Measurements from ENCODE around the gene COMT. TPM values are rescaled to one million over a fixed set of nuclear protein-coding genes. Genes with fewer than 3 reads are reported as not detected.

Gene COMT
- total RNA-seq, 1 donor from 2014 or later: 214 TPM

DNA sequence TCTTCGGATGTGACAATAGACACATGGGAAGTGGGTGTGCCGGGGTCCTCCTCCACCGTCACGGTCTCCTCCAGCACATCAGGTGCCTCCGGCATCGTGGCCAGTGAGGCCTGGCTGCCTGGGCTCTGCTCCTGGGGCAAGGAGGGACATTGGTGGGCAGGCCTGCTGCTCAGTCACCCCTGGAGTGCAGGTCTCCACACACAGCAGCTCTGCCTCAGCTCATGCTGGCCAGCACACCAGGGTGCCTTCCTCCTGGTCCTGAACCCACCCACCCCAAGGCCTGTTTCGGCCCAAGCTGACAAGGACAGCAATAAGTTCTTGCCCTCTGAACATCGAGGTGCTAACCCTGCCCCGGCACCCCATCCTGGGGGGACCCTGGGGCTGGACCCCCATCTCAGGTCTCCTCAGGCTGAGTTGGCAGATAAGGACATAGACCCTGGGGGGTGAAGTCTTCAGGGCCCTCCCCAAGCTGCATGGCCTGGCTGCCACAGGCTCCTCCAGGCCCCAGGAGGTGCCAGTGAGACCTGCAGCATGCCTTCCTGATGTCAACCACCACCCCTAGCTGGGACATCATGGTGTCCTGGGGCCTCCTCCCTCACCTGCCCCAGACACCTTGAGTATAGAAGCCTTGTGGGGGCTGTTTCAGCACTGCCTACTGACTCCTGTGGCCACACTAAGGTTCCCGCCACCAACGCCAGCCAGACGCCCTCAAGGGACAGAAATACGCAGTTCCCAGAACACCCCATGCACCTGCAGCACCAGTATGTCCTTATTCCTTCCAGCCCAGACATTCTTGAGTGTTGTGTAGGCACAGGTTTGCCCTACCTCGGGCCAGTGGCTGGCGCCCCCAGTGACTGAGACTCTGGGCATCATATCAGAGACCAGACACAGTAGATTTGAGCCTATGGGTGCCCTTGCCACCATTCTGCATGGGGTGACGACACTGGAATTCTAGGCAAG, 40.7 kb downstream of the COMT start:
- no peak for DNase-seq (ENCODE audit: low spot score)

DNA sequence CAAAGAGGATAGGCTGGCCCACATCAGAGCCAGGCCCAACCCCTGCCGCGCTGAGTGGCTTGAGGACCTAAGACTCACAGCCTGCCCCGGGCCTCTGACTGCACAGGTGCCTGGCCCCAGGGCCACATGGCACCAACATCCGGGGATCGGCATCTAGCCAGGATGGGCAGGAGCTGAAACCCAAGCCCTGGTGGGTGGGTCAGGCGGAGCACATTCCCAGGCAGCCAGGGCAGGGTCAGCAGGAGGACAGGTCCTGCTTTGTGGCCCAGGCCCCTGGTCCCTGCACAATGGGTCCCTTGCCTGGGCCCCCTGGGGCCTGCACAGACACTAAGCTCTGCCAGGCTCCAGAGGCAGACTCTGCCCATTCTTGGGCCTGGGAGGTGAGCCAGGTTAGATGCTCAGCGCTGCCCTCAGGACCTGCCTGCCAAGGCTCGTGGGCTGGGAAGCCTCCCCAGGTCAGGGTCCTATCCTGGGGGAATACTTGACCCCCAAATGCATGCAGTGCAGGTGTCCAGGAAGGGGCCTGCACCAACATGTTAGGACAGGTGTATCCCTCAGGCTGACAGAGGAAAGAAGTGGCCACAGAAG, 41.5 kb downstream of the COMT start:
- DNase-seq (ENCODE audit: low spot score): no peak

DNA sequence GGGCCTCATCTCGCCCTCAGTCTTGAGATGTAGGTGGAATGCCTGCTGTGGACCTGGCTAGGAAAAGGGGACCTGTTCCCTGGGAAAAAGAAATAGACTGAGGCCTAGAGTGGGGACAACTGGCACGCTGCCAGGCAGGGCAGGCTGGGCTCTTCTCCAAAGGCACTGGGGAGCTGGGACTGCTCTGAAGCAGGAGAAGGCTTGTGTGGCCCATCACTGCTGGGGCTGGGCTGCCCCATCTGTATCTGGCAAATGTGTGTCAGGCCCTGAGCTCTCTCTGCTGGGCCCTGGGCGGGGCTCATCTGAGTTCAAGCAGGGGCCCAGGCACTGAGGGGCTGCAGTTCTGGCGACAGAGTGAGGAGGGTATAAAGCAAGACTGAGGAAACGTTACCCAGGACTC, 42.2 kb downstream of the COMT start:
- DNase-seq (ENCODE audit: low spot score): no peak

DNA sequence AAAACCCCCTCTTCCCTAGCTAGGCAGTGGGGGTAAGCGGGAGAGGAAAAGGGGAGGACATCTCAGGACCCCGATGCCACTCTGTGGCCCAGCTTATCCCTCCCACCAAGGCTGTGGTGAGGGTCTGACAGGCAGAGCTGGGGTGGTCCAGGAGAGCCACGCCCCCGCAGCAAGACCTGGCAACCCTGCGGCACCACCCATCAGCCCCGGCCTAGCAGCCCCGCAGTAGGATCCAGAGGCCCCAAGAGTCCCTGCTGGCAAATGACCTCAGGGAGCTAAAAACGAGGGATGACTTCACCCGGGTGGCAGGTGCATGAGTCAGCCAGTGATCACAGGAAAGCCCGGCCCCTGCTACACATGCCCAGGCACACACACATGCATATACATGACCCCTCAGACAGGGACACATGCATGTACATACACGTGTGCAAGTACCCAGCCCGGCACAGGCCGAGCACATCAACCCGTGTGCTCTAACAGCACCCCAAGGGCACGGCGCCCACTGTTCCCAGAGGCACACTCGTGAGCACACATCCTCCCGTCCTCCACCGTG, 42.7 kb downstream of the COMT start:
- DNase-seq (ENCODE audit: low spot score): no peak

DNA sequence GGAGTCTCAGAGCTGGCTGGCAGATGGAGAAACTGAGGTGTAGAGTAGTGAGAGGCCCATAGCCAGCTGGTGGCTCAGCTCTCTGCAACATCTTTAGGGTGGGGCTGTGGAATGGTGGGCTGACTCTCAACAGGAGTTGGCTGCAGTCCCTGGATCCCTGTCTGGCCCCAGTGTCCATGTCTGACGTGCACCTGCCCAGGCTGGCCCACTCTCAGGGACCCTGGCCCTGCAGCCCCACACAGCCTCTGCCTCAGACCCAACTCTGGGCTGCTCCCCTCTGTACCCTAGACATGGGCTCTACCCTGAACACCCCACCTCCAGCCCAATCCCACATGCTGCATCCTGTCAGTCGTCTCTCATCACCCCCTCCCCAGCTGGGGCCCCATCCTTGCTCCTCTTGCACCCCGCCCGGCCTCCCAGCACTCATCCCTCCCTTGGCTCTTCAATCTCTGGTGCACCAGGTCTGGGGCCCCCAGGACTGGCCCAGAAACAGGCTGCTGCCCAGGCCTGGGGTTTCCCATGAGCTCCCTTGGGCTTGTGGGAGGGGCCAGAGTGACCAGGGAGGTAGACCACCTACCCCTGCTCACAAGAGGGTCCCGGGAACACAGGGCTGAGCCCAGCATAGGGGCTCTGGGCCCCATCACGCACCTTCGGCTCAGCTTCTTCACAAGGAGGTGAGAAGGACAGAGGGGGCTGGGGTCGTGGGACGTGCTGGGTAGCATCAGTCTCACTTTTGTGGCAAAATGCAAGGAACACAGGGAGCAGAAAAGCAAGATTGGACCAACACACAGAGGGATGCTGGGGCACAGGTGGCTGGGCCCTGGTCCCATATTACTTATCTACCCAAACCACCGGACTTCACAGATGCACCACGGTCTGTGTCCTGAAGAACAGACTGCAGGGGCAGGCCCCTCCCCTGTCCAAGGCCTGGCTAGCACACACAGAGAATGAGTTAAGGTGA, 43.6 kb downstream of the COMT start:
- no peak for DNase-seq (ENCODE audit: low spot score)

DNA sequence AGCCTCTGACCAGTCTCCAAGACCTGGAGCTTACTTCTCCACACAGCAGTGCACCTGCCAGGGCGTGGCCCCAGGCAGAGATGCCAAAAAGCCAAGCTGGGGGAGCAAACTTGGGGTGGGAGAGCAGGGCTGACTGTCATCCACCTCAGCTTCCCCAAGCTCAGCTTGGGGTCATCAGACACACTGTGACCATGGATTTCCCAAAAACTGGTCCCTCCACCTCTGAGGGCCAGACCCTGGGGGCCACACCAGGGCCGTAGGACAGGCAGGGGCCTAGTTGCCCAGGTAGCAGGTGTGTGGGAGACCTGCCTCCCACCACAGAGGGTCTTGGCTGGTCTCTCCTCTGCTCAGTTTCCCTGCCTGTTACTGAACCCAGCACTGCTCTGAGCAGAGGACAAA, 44.4 kb downstream of the COMT start:
- DNase-seq (ENCODE audit: low spot score): no peak

GRCh38 chr22:19986410-19987341, 45.1 kb downstream of the COMT start:
- DNase-seq (ENCODE audit: low spot score): peak; percentile 73

GRCh38 chr22:19987394-19988306, 46.1 kb downstream of the COMT start:
- DNase-seq (ENCODE audit: low spot score): no peak

- no peak for DNase-seq (ENCODE audit: low spot score)
Observed at GRCh38 chr22:19988331-19988808, 46.8 kb downstream of the COMT start.

DNA sequence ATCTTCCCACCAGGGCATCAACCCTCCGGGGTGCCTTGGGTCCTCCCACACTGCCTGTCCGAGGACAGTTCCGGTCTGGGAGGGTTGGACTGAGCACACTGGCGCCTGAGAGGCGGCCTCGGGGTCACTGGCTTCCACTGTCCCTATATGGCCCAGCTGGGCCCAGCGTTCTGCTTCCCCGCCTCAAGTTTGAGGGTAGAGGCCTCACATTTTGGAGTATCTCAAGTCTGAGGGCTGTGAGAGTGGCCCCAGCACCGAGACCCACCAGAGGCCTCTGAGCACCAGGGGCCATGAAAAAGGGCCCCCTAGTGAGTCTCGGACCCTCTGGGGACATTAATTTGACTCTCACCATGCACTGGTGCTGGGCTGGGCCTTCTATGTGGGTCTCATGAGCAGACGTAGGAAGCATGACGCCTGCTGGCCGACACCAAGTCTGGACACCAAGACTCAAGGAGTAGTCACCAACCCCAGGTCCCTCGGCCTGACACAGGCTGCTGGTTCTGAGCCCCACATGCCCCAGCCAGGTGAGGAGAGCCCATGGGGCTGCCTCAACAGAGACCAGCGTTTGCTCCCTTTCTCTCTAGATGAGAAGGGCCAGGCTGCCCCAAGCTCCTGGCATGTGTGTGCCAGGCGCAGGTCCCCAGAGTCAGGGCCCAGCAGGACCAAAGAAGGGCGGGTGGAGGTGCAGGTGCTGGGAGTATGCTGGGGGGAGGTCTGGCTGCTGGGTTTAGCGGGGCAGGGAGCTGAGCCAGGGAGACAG, 47.6 kb downstream of the COMT start:
- no peak for DNase-seq (ENCODE audit: low spot score)

DNA sequence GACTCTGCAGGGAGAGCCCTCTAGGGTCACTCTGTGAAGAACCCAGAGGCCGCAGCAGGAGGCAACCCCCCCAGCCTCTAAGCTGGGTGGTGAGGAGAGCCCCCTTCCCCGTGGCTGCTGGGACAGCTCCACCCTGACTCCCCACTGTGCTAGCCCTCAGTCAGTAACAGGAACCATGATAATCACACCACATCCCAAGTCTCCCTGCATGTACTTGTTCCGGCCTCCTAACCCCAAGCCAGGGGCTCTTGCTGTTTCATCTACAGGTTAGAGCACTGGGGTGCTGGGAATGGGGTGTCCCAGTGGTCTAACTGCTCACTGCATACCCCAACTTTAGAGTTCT, 48.1 kb downstream of the COMT start:
- DNase-seq (ENCODE audit: low spot score): no peak

DNA sequence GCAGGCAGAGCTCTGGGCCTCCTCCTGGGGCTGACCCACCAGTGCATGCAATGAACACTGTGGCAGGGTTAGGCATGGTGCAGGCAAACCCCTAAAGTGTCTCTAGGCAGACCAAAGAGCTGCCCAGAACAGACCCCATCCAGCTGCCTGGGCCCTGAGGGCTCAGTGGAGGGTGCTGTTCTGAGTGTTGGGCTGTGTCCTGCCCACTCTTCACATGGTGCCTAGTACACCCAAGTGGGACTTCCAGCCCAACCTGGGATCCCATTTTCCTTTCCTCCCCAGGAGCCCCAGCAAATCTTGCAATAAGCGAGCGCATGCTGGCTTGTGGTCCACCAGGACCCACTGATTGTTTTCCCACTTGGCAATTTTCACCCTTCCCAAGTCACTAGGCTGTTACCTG, 48.6 kb downstream of the COMT start:
- no peak for DNase-seq (ENCODE audit: low spot score)

GRCh38 chr22:19990609-19991394, 49.2 kb downstream of the COMT start:
- no peak for DNase-seq (ENCODE audit: low spot score)

DNA sequence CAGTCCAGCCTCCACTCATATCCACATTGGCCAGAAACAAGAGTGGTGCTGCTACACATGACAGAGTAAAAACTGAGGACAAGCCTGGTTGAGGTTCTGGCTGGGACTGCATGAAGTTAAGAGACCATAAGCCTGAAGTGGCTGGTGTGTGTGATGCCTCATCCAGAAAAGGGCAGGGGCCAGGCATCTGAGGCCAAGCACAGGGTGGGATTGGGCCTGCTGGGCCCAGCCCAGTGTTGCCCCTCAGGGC, 49.7 kb downstream of the COMT start:
- DNase-seq (ENCODE audit: low spot score): no peak

DNA sequence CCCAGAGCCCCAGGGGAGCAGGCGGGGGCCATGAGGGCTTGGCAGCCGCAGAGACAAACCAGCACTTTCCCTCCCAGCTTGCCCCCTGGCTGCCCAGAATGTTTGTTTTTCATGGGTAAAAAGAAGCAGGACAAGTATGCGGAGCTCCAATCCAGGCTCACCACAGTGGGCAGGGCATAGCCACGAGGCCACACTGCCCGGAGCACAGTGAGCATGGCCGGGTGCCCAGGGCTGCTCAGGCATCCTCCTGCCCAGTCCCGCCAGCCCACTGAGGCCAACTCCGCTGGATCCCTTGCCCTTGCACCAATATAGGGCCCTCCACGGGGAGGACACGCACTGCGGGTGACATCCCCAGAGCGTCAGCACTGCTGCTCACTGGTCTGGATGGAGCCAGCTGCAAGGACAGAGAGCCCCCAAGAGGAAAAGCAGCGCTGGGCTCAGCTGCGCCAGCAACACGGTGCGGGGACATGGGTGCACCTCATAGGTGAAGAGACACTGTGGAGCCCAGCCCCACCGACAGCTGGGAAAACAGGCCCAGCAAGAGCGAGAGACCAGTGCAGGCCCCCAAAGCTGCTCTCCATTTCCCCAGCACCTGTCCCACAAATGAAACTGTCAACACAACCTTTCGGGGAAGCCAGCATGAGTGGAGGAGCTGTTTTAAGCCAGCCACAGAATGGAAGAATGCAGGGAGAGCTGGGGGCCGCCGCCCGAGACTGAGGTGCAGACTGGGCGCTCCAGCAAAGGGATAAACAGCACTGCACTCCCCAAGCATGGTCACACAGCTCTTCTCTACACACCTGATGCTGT, 50.3 kb downstream of the COMT start:
- peak; percentile 45 for DNase-seq (ENCODE audit: low spot score)

- DNase-seq (ENCODE audit: low spot score): no peak
Observed at GRCh38 chr22:19992481-19992911, 50.9 kb downstream of the COMT start.

DNA sequence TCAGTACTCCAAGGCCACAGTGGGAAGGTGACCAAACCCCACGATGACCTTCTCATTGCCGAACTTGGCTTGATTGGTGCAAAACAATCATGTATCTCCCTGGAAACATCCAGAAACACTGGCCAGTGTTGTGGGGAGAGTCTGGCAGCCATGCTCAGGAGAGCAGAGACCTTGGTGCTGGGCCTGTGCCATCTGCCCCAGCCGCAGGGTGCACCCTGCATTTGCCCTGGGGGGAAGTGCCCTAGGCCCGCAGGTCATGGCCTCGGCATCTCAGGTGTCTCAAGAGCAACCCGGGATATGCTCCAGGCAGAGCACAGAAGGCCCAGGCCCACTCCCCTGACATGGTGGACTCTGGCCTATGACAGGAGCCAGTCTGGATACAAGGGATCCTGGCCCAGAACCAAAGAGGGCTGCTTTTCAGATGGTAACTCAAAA, 51.4 kb downstream of the COMT start:
- DNase-seq (ENCODE audit: low spot score): no peak
